Smooth muscle cell (in vitro differentiated cells): ENCODE measurements around the gene P4HA2. TPM values are rescaled to one million over a fixed set of nuclear protein-coding genes. Genes with fewer than 3 reads are reported as not detected.

Source experiments
- DNase-seq: peaks from one replicate; lab custom pipeline; 2025; ENCODE audit not compliant: unreplicated experiment; lab: John Stamatoyannopoulos, UW
- H2AFZ ChIP-seq: fragments of 200-600 bp; sonication (generic); 2 replicates; pipeline ENCODE4 v1.6.0; 2016; ENCODE audit warnings: antibody characterized with exemption, low read depth, mild to moderate bottlenecking
- H3F3A ChIP-seq: fragments of 200-600 bp; sonication (generic); 2 replicates; pipeline ENCODE4 v1.6.0; 2017; ENCODE audit warnings: antibody characterized with exemption, low read depth
- H3K27ac ChIP-seq: fragments of 200-600 bp; sonication (generic); 2 replicates; pipeline ENCODE4 v1.5.1; 2016; ENCODE audit warnings: low read depth, mild to moderate bottlenecking
- H3K27me3 ChIP-seq: fragments of 200-600 bp; sonication (generic); 2 replicates; pipeline ENCODE4 v1.6.1; 2016; ENCODE audit warnings: low read depth, mild to moderate bottlenecking
- H3K36me3 ChIP-seq: fragments of 200-600 bp; sonication (generic); 2 replicates; pipeline ENCODE4 v1.5.1; 2016; ENCODE audit warnings: low read depth
- H3K4me1 ChIP-seq: fragments of 200-600 bp; sonication (generic); 2 replicates; pipeline ENCODE4 v1.5.1; 2016; ENCODE audit warnings: low read depth
- H3K4me2 ChIP-seq: fragments of 200-600 bp; sonication (generic); 2 replicates; pipeline ENCODE4 v1.6.0; 2016; ENCODE audit warnings: mild to moderate bottlenecking
- H3K4me3 ChIP-seq: fragments of 200-600 bp; sonication (generic); 2 replicates; pipeline ENCODE4 v1.5.1; 2016; ENCODE audit warnings: mild to moderate bottlenecking
- H3K79me2 ChIP-seq: fragments of 200-600 bp; sonication (generic); 2 replicates; pipeline ENCODE4 v1.6.0; 2016; ENCODE audit warnings: low read depth, mild to moderate bottlenecking
- H3K9ac ChIP-seq: fragments of 200-600 bp; sonication (generic); 2 replicates; pipeline ENCODE4 v1.6.0; 2016; ENCODE audit warnings: low read depth
- H3K9me3 ChIP-seq: fragments of 200-600 bp; sonication (generic); replicated peaks from 2 replicates; pipeline ENCODE4 v1.5.1; 2016; ENCODE audit warnings: low read depth
- H4K20me1 ChIP-seq: fragments of 200-600 bp; sonication (generic); 2 replicates; pipeline ENCODE4 v1.6.0; 2016; ENCODE audit warnings: low read depth
- WGBS: methylation state at CpG from one replicate; pipeline ENCODE4 v1.1.7; 2016; ENCODE audit warnings: low lambda C conversion rate; 5-methylcytosine and 5-hydroxymethylcytosine counted together
- polyA plus RNA-seq: library from polyadenylated mRNA; unstranded; fragments of >200 nt; fragmentation: Nextera tagmentation; extraction: Ambion mirVana; gene quantifications from 2 replicates; pipeline ENCODE4 v1.2.1, GENCODE V29; 2016
- total RNA-seq: library from RNA; depleted of rRNA; stranded (reverse); fragments of >200 nt; gene quantifications from 2 replicates; pipeline ENCODE4 v1.2.3, GENCODE V29; 2014
- TF ChIP-seq, protein P1 (sequence below): fragments of 200-600 bp; sonication (generic); IDR thresholded peaks from 2 replicates; pipeline ENCODE4 v1.5.1; 2017; ENCODE audit warnings: borderline replicate concordance, mild to moderate bottlenecking, antibody characterized with exemption; ENCODE audit not compliant: insufficient read depth, poor library complexity, severe bottlenecking

Gene P4HA2
- total and polyA plus RNA-seq, 2 experiments from 2014 or later: 352 to 707 TPM

DNA sequence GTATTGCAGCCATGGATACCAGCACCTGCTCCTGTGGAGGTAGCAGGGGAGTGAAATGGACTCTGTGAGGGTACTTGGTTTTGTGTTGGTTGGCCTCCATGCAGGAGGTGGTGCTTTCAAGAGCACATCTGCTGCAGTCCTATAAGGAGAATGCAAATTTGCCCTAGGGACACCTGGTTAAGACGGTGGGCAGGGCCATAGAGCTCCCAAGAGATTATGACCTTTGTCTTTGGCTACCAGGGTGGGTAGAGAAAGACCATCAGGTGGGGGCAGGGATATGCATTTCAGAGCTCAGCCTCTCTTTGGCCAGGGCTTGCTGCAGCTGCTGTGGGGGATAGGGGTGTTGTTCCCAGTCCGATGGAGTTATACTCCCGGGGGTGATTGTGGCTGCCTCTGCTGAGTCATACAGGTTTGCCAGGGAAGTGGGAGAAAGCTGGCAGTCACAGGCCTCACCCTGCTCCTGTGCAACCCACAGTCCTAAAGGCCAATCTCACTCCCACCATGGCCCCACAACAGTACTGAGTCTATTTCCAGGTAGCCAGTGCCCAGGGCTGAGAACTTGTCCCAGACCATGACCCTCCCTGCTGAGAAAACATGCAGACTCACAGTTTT lies 15.8 kb upstream of the P4HA2 start:
- Histone ChIP-seq H3K9ac (no peak overlapping the region), H3K27ac (no peak overlapping the region), H2AFZ (no peak overlapping the region), H3K9me3 (no peaks in the 10 kb centered on the region), H3K4me1 (no peaks in the 10 kb centered on the region), H3F3A (no peaks in the 10 kb centered on the region), H3K27me3 (no peaks in the 10 kb centered on the region), H3K4me2 (no peak overlapping the region), H3K36me3 (no peaks in the 10 kb centered on the region), H4K20me1 (no peaks in the 10 kb centered on the region), H3K4me3 (no peak overlapping the region), H3K79me2 (no peaks in the 10 kb centered on the region)
- no peak for DNase-seq
- 89% methylated on average over 3 of the region's 3 CpGs for WGBS
- TF ChIP-seq, protein P1, sequence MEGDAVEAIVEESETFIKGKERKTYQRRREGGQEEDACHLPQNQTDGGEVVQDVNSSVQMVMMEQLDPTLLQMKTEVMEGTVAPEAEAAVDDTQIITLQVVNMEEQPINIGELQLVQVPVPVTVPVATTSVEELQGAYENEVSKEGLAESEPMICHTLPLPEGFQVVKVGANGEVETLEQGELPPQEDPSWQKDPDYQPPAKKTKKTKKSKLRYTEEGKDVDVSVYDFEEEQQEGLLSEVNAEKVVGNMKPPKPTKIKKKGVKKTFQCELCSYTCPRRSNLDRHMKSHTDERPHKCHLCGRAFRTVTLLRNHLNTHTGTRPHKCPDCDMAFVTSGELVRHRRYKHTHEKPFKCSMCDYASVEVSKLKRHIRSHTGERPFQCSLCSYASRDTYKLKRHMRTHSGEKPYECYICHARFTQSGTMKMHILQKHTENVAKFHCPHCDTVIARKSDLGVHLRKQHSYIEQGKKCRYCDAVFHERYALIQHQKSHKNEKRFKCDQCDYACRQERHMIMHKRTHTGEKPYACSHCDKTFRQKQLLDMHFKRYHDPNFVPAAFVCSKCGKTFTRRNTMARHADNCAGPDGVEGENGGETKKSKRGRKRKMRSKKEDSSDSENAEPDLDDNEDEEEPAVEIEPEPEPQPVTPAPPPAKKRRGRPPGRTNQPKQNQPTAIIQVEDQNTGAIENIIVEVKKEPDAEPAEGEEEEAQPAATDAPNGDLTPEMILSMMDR: no peak

DNA sequence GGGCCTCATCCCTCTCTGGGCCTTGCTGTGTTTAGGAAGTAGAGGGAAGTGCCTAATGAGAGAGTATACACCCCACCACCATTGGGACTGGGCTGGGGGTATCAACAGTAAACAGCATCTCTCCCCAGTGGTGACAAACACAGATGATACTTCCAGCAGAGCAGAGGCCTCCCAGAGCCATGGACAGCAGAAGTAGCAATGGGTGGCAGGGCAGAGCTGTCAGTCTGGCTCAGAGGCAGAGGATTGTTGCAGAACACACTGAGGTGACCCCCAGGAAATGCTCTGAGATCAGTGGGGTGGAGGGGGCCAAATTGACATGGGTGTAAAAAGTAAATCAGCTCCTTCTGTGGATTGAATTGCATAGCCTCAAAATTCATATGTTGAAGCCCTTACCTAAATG lies 12.1 kb upstream of the P4HA2 start:
- H3K9ac ChIP-seq: no peak overlapping the region
- no peaks in the 10 kb centered on the region for H3K9me3 ChIP-seq
- peaks cover 3% of the 10 kb centered on the region for H3K4me1 ChIP-seq
- no peak overlapping the region for H3K27ac ChIP-seq
- H3K4me2 ChIP-seq: no peak overlapping the region
- peaks cover 15% of the 10 kb centered on the region for H3F3A ChIP-seq
- no peak for DNase-seq
- H3K4me3 ChIP-seq: no peak overlapping the region
- H2AFZ ChIP-seq: no peak overlapping the region
- H4K20me1 ChIP-seq: no peaks in the 10 kb centered on the region
- no peaks in the 10 kb centered on the region for H3K79me2 ChIP-seq
- no peaks in the 10 kb centered on the region for H3K36me3 ChIP-seq
- H3K27me3 ChIP-seq: no peaks in the 10 kb centered on the region
- TF ChIP-seq, protein P1: no peak

DNA sequence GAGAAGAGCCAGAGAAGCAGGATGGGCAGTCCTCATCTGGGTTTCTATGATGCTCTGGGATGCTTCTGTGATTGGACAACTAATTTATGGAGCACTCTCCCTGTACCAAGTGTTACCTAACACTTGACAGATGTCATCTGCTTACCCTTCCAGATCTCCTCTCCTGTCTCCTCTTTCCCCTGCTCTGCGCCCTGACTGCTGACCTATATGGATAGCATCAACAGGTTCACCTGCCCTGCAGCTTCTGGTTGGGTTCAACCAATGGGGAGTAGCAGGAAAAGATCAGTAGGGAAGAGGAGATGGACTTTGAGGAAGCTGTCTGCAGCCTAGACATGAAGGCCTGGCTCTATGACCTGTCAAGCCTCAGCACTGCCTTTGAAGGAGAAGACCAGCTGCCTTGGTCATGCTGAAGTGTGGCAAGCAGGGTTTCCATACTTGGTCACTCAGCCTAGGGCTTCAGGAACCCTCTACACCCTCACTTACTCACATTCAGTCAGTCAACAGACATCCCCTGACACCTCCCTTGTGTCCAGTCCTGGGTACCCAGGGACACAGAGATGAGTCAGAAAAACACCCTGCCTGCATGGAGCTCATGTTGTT lies 11.3 kb upstream of the P4HA2 start:
- TF ChIP-seq, protein P1: no peak
- WGBS: 59% methylated on average over 1 of the region's 1 CpG

More for the DNA sequence above, 11.3 kb upstream of the P4HA2 start:
- no peaks in the 10 kb centered on the region for H3K36me3 ChIP-seq
- H3K79me2 ChIP-seq: no peaks in the 10 kb centered on the region
- H2AFZ ChIP-seq: no peak overlapping the region
- no peaks in the 10 kb centered on the region for H3K27me3 ChIP-seq
- peaks cover 3% of the 10 kb centered on the region for H3K4me1 ChIP-seq
- H4K20me1 ChIP-seq: no peaks in the 10 kb centered on the region
- no peak for DNase-seq
- H3F3A ChIP-seq: peaks cover 15% of the 10 kb centered on the region
- no peak overlapping the region for H3K9ac ChIP-seq
- no peaks in the 10 kb centered on the region for H3K9me3 ChIP-seq
- H3K27ac ChIP-seq: no peak overlapping the region
- H3K4me3 ChIP-seq: no peak overlapping the region
- H3K4me2 ChIP-seq: no peak overlapping the region
